Effector CD8-positive, alpha-beta T cell (primary cell): ENCODE results near the gene GAL3ST2.
"Not testable (repeated sequence)": the region's sequence is repeated elsewhere in the genome, so short reads cannot be mapped to it uniquely, and the experiment has no call there.

Experiments
- DNase-seq: peaks from one replicate; lab custom pipeline; 2025; lab: John Stamatoyannopoulos, UW

The GAL3ST2 gene

GRCh38 chr2:241768850-241769249 lies 7.8 kb upstream of the GAL3ST2 start:
- DNase-seq, result no peak

- no peak for DNase-seq
These were observed 6.8 kb upstream of the GAL3ST2 start for GRCh38 chr2:241769819-241770184.

- DNase-seq, result no peak
These were observed 6.3 kb upstream of the GAL3ST2 start for GRCh38 chr2:241770185-241770935.

- no peak for DNase-seq
These were observed 5.7 kb upstream of the GAL3ST2 start for GRCh38 chr2:241770936-241771285.

GRCh38 chr2:241771286-241772062 lies 5.1 kb upstream of the GAL3ST2 start:
- no peak for DNase-seq

GRCh38 chr2:241772063-241772499 lies 4.5 kb upstream of the GAL3ST2 start:
- DNase-seq, result no peak

- DNase-seq, result no peak
These were observed 2.9 kb upstream of the GAL3ST2 start for GRCh38 chr2:241773511-241774418.

GRCh38 chr2:241774419-241775222 lies 2.0 kb upstream of the GAL3ST2 start:
- no peak for DNase-seq

GRCh38 chr2:241775223-241776177 lies 1.1 kb upstream of the GAL3ST2 start:
- DNase-seq, result no peak

- DNase-seq, result no peak
These were observed 606 bp downstream of the GAL3ST2 start for GRCh38 chr2:241777170-241777685.

GRCh38 chr2:241777686-241778627 lies 1.3 kb downstream of the GAL3ST2 start:
- DNase-seq, result no peak

- no peak for DNase-seq
These were observed 4.4 kb downstream of the GAL3ST2 start for GRCh38 chr2:241780939-241781569.

GRCh38 chr2:241782053-241782452 lies 5.4 kb downstream of the GAL3ST2 start:
- DNase-seq, result not testable (repeated sequence)

- DNase-seq, result no peak
These were observed 11.5 kb downstream of the GAL3ST2 start for GRCh38 chr2:241788135-241788534.

- no peak for DNase-seq
These were observed 11.9 kb downstream of the GAL3ST2 start for GRCh38 chr2:241788572-241788971.

- DNase-seq, result not testable (repeated sequence)
These were observed 14.8 kb downstream of the GAL3ST2 start for GRCh38 chr2:241791385-241791784.

GRCh38 chr2:241793385-241793784 lies 16.8 kb downstream of the GAL3ST2 start:
- no peak for DNase-seq

- no peak for DNase-seq
These were observed 17.7 kb downstream of the GAL3ST2 start for GRCh38 chr2:241794250-241794823.
